ENCODE results near the gene ARHGAP24. TPM values are rescaled to one million over a fixed set of nuclear protein-coding genes. Genes with fewer than 3 reads are reported as not detected.
A peak's percentile ranks its signal among the peaks of the same experiment; 100 is the strongest.
"Not testable (repeated sequence)": the region's sequence is repeated elsewhere in the genome, so short reads cannot be mapped to it uniquely, and the experiment has no call there.

ARHGAP24 gene
- total and polyA plus RNA-seq, 8 donors = 22.0 to 35.0 (median 25.8) TPM

GRCh38 chr4:85836588-85837438 lies 361.9 kb downstream of the ARHGAP24 start:
- Histone ChIP-seq H3K36me3 (no peaks in the 10 kb centered on the region), H3K27me3 (no peaks in the 10 kb centered on the region), H3K4me1 (peaks cover 0 to 9% of the 10 kb centered on the region in 2 donors), H3K27ac (no peak overlapping the region), H3K9me3 (no peaks in the 10 kb centered on the region), H3K4me3 (no peak overlapping the region)
- intact Hi-C loops (cut with DNase I) = no loop called here
- TF ChIP-seq CTCF (IDR thresholded peaks at IDR 0.05) = no peak
- ATAC-seq = no peak
- no peak for DNase-seq

- no peaks in the 10 kb centered on the region for H3K36me3 ChIP-seq
- H3K27ac ChIP-seq = no peak overlapping the region
- DNase-seq (no peak), ATAC-seq (no peak)
- no peaks in the 10 kb centered on the region for H3K27me3 ChIP-seq
- H3K9me3 ChIP-seq = no peaks in the 10 kb centered on the region
- no peak for TF ChIP-seq CTCF (IDR thresholded peaks at IDR 0.05)
- H3K4me3 ChIP-seq = no peak overlapping the region
- peaks cover 0 to 13% of the 10 kb centered on the region in 2 donors for H3K4me1 ChIP-seq
- intact Hi-C loops (cut with DNase I) = no loop called here
Measured at GRCh38 chr4:85837439-85837733, 362.4 kb downstream of the ARHGAP24 start.

- DNase-seq (peak in 2 of 4 donors; percentile 19 to 25), ATAC-seq (peak; percentile 37)
- intact Hi-C loops (cut with DNase I) = not testable (repeated sequence)
Measured at GRCh38 chr4:85839981-85840451, 365.1 kb downstream of the ARHGAP24 start.

GRCh38 chr4:85842540-85842939 lies 367.6 kb downstream of the ARHGAP24 start:
- ATAC-seq = peak; percentile 80
- peak overlapping the region; percentile 11 to 38 for H3K27ac ChIP-seq

More at GRCh38 chr4:85839981-85840451, 365.1 kb downstream of the ARHGAP24 start:
- peaks cover 0 to 13% of the 10 kb centered on the region in 2 donors for H3K4me1 ChIP-seq
- H3K27me3 ChIP-seq, H3K4me3 ChIP-seq, H3K36me3 ChIP-seq, H3K9me3 ChIP-seq, H3K27ac ChIP-seq: not testable (repeated sequence)

GRCh38 chr4:85853740-85854139 lies 378.8 kb downstream of the ARHGAP24 start:
- H3K27ac ChIP-seq; H3K27me3 ChIP-seq; H3K4me3 ChIP-seq; H3K9me3 ChIP-seq; H3K36me3 ChIP-seq; intact Hi-C loops (cut with DNase I); DNase-seq; H3K4me1 ChIP-seq; ATAC-seq: not testable (repeated sequence)

More at GRCh38 chr4:85842540-85842939, 367.6 kb downstream of the ARHGAP24 start:
- no peaks in the 10 kb centered on the region for H3K36me3 ChIP-seq
- intact Hi-C loops (cut with DNase I) = no loop called here
- peaks cover 0 to 13% of the 10 kb centered on the region in 2 donors for H3K4me1 ChIP-seq
- TF ChIP-seq CTCF (IDR thresholded peaks at IDR 0.05) = no peak
- DNase-seq = peak in 1 of 4 donors; percentile 44
- no peak overlapping the region for H3K4me3 ChIP-seq
- H3K9me3 ChIP-seq = no peaks in the 10 kb centered on the region
- no peaks in the 10 kb centered on the region for H3K27me3 ChIP-seq

- no peaks in the 10 kb centered on the region for H3K4me1 ChIP-seq
- H3K36me3 ChIP-seq = no peaks in the 10 kb centered on the region
- DNase-seq (no peak), ATAC-seq (no peak)
- H3K27me3 ChIP-seq = no peaks in the 10 kb centered on the region
- intact Hi-C loops (cut with DNase I) = no loop called here
- no peak overlapping the region for H3K27ac ChIP-seq
- no peak overlapping the region for H3K4me3 ChIP-seq
- TF ChIP-seq CTCF (IDR thresholded peaks at IDR 0.05) = no peak
- peaks cover 0 to 3% of the 10 kb centered on the region in 2 donors for H3K9me3 ChIP-seq
Measured at GRCh38 chr4:85854546-85854945, 379.6 kb downstream of the ARHGAP24 start.
